HG03521 (cell line): Measurements from ENCODE around the gene FRAT2.
"Not testable (repeated sequence)": the region's sequence is repeated elsewhere in the genome, so short reads cannot be mapped to it uniquely, and the experiment has no call there.

Source experiments
- ATAC-seq: cut with Tn5 transposase; IDR thresholded peaks from one replicate; pipeline ENCODE4 v1.9.1; 2021; ENCODE audit warnings: mild to moderate bottlenecking, moderate library complexity; ENCODE audit not compliant: unreplicated experiment

The FRAT2 gene

DNA sequence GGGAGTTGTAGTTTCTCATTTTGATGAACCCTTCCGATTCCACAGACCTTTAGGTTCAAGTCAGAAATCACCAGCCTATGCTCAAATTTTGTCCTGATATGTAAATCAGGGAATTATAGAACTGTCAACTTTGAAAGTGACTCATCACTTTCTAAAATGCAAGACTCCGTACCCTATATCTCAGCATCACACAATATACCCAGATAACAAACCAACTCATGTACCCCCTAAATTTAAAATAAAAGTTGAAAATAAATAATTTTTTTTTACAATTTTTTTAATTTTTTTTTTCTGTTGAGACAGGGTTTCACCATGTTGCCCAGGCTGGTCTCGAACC lies 41.7 kb downstream of the FRAT2 start:
- ATAC-seq: no peak

DNA sequence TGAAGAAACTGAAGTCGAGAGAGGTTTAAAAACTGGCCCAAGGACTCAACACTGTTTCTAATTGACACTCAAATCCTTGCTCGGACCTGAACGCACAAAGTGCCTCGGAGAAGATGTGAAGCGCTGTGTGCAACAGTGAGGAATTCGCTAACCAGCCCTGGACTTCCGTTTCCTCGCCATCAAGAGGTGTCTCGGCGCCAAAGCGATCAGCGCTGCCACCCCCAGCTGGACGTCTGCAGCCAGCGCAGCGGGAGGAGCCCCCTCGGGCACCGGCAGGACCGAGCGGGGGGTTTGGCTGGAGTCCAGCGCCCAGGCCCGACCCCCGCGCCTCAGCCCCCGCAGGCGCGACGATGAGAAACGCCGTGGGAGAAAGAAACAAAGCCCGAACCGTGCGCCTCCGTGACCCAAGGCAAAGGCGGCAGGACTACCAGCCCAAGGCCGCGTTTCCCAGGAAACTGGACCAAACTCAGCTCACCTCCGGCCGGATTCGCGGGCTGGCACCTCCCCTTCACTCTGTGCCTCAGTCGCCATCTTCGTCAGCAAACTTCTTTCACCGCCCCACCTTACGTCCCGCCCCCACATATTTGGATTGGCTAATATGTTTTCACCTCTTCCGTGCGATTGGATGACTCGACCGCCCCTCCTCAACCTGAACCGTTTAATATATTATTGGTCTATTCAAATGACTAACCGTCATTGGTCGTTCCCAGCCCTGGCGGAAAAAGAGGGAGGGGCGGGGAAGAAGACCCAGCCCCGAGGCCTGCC lies 42.2 kb downstream of the FRAT2 start, which contains the start of gene ARHGAP19:
Gene ARHGAP19, minus strand, starts transcription at position 541 of the 765 bp plus-strand sequence. Its CDS starts 10 bp downstream, at position 531.
- peak; percentile 97 for ATAC-seq

DNA sequence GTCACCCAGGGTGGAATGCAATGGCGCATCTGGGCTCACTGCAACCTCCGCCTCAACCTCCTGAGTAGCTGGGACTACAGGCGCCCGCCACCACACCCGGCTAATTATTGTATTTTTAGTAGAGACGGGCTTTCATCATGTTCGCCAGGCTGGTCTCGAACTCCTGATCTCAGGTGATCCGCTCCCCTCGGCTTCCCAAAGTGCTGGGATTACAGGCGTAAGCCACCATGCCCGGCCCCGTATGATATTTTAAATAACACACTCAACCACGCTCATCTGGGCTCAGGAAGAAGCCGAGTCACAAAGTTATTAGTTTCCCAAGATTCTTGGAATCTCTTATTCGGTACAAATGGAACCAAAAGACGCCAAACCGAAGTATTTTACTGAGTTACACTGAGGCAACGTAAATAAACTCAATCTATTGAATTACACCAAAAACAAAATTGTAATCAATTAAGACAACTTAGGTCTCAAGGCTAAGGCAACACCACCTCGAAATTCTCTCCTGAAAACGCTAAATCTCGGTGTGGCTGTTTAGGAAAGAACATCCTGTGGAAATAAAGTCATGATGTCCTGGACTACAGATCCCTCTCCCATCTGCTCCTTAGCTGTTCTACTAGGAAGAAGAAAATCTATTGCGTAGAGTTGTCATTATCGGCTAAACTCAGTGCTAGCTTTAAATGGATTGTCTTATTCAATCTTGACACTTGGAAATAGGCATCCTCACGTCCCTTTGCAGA lies 43.0 kb downstream of the FRAT2 start:
- no peak for ATAC-seq

DNA sequence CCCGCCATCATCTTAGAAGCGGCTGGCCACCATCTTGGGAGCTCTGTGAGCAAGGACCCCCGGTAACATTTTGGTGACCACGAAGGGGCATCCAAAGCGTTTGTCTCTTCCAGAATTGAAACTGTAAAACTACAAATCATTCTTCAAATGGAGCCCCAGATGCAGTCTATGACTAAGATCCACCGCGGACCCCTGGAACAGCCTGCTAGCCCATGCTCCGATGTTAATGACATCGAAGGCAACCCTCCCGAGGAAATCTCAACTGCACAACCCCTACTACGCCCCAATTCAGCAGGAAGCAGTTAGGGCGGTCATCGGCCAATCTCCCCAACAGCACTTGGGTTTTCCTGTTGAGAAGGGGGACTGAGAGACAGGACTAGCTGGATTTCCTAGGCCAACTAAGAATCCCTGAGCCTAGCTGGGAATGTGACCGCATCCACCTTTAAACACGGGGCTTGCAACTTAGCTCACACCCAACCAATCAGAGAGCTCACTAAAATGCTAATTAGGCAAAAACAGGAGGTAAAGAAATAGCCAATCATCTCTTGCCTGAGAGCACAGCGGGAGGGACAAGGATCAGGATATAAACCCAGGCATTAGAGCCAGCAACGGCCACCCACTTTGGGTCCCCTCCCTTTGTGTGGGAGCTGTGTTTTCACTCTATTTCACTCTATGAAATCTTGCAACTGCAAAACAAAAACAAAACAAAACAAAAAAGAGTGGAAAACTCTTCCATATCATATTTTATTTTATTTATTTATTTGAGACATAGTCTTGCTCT lies 43.8 kb downstream of the FRAT2 start:
- not testable (repeated sequence) for ATAC-seq

DNA sequence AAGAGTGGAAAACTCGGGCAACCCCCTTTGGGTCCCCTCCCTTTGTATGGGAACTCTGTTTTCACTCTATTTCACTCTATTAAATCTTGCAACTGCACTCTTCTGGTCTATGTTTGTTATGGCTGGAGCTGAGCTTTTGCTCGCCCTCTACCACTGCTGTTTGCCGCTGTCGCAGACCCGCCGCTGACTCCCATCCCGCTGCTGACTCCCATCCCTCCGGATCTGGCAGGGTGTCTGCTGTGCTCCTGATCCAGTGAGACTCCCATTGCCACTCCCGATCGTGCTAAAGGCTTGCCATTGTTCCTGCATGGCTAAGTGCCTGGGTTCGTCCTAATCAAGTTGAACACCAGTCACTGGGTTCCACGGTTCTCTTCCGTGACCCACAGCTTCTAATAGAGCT lies 44.5 kb downstream of the FRAT2 start:
- not testable (repeated sequence) for ATAC-seq
